Measurements from ENCODE around the gene C16orf96.

C16orf96 gene

DNA sequence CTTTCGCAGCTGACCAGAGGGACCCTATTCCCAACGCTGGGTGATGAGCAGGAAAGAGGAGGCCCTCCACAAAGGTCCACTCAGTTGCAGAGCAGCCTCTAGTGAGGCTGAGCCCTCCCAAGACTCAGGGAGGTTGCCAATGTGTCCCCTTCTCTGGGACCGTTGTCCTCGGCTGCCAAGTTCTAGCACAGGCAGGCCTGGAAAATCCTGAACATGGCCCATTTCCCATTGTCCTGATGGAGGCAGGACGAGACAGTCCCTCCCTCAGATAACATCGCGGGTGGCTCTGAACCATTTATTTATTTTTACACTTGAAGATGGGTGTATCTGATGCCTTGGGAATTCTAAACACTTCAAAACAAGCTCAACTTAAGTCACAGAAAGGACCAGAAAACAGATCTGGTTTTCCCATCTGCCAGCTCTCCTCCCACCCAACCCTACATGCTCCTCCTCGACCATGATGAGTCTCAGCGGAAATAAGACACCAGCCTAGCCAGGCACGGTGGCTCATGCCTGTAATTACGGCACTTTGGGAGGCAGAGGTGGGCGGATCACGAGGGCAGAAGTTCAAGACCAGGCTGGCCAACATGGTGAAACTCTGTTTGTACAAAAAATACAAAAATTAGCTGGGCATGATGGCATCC is 30.4 kb upstream of the C16orf96 start:
- DNase-seq, result no peak

DNA sequence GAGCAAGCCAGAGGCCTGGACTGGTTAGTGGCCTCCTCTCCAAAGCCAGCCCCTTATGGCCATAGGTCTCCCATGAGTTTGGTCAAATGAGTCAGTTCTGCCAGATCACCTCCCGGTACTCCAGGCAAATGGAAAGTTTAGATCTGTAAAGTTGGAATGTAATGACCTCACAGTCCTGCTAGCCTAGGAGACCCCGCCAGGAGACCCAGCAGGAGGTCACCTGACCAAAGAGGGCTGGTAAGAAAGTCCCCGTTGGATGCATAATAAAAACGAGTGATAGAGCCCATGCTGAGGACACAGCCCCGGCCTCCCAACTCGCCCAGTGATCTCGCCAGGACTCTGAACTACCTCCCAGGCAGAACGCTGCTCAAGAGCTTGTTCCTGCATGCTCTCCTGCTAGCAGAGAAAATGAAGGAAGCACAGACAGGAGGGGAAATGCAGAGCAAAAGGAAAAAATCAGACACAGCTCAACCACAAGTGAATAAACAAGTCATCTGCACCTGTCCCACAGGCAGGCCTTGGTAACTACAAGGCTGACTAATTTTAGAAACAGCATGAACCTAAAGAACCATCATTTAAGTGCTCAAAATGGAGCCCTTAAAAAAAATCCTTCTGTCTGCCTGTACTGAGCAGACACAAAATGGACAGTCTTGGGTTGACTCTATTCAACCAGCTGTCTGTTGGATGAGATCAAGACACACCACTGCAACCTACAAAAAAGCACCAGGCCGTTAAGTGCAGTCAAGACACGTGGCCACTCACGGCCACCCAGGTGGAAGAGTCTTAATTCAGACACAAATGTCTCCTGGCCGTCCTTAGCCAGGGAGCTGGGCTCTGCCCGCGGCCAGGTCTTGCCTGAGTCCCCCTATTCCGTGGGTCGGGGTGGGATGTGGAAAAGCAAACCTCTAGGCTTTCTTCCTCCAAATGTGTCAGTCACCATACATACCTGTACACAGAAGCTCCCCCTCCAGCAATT is 26.8 kb upstream of the C16orf96 start:
- DNase-seq, result no peak

DNA sequence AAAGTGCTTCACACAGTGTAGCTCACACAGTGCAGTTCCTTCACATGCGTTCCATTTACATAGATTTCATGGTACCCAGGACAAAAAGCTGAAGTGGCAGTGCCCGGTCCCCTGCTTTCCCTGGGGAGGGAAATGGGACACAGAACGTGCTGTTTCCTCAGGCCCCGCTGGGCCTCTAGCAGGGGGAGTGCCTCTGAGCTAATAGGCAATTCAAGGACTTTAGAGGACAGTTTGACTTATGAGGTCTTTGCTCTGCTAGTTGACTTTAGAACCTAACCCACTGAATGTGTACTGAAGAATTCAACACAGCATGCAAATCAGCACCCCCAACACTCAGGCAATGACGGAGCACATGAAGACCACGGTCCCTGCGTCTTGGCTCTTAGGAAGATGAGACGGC is 24.3 kb upstream of the C16orf96 start:
- no peak for DNase-seq

DNA sequence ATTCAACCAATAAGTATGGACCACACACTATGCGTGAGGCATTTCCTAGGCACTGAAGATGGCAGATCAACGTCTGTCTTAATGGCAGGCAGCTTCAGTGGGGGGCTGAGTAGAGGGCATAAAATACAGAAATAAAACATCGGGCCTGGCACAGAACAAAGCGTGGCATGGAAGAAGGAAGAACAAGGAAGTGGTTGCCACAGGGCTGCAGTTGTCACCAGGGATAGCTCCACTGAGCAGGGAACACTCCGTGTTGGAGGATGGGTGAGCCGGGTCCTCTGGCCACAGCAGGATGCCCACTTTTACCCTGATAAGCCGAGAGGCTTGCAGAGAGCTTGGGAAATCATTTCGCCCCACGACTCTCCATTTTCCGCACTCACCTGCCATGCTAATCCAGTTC is 23.9 kb upstream of the C16orf96 start:
- DNase-seq, result no peak

DNA sequence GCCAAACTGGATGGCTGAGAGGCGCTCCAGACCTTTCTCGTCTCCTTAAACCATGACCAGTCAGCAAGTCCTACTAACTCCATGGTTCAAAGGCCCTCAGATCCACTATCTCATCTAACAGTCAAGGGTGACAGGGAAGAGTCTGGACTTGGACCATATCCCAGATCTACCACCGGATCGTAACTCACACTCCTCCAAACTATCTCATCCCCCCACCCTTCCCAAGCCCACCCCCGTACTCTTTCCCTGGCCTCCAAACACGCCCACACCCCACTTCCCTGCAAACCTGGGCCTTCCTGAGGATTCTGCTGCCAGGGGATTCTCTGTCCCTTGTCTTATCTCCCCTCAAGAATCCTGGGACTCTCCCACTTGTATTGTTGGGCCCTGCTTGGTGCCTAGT is 22.6 kb upstream of the C16orf96 start:
- DNase-seq, result no peak

DNA sequence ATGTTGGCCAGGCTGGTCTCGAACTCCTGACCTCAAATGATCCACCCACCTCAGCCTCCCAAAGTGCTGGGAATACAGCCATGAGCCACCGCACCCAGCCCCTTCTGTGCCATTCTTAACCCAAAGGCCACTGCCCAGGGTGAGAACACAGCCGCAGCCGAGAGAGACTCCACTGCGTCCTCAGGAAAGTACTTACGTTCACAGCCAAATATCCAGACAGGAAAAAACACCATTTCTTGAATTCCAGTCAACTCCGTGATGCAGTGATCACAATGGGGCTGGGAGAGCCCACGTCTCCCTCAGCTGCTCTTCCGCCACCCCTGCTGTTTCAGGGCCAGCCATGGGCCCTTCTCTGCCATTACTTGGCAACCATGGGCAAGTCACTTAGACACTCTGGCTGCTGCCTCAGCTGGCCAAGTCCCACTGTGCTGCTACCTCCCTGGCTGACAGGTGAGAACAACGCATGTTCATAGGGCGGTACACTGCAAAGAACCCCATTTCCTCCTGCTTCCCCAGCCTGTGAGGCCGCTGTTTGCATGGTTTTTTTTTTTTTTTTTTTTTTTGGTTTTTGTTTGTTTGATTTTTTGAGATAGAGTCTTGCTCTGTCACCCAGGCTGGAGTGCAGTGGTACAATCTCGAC is 21.9 kb upstream of the C16orf96 start:
- DNase-seq, result no peak

DNA sequence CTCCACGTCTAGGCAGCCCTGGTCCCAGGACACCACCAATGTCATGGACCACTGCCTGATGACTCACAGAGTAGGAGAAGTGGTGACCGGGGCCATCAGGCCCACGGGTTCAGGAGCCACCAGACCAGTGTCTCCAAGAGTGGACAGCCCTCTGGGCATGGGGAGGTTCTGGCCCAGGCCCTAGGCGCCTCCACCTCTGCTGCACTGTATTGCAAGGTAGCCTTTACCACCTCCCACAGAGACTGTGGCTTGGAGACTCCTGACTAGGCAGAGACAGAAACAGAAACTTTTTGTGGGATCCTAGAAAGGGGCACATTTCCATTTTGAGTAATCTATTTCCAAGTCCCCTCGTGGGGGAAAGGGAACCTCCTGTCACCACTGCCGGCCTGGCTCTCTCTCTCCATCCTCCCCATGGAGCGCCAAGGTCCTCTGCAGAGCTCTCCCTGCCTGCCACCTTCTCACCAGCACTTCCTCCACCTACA is 20.5 kb upstream of the C16orf96 start:
- DNase-seq, result no peak

DNA sequence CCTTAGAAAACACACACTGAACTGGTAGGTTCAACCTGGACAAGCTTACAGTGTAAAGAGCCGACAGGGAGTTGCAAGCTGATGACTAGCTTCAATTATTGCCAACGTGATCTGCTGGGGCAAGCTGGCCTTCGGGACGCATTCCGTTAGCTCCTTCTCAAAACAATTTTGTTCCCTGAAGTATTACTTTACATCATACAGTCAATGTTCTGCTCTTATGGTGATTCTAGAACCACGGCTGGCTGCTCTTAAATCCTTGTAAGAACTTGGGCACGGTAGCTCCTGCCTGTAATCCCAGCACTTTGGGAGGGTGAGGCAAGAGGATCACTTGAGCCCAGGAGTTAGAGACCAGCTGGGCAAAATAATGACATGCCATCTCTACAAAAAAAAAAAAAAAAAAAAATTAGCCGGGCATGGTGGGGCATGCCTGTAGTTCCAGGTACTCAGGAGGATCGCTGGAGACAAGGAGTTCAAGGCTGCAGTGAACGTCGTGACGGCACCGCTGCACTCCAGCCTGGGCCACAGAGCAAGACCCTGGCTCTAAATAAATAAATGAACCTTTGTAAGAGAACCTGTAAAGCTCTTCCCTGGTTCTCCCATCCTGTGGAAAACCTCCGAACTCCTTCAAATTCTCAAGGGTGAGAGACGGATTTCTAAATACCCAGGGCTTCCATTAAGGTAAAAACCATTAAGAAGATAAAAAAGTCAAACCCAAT is 19.6 kb upstream of the C16orf96 start:
- DNase-seq, result no peak

DNA sequence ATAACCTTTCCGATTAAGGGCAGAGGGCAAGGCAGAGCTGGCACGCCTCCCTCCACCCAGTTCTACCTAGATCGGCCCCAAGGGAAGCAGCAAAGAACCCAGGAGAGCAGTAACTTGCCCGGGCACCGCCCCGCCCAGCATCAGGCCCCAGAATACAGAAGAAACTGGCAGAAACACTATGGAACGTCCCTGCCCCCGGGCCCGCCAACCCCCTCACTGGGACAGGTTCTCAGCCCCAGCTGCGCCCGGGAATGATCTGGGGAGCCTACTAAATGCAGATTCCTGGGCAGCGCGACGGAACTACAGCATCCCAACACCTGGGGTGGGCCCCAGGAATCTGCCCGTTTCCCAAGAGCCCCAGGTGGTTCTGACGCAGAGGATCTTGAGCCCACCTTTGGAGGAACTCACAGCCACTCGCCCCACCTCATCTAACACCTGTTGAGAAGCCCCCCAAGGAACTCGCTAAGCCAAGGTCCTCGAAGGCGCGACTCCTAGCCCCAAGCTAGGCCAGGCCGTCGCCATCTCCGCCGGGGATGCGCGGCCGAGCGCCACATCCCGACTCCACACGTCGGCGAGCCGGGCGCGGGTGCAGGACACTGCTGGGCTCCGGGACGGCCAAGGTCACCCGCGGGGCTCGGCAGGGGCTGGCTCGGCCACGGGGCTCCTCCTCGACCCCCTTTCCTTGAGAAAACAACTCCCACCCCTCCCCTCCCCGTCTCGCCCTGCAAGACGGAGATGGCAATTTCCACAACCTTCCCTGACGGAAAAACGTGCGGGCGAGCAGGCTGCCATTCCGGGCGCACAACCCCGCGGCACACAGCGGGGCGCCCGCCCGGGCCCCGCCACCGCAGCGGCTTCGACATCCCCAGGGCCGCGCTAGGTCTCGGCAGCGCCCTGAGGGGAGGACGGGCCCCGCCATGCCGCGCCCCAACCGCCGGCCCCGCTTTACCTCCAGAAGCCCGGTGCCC is 18.5 kb upstream of the C16orf96 start:
- no peak for DNase-seq

DNA sequence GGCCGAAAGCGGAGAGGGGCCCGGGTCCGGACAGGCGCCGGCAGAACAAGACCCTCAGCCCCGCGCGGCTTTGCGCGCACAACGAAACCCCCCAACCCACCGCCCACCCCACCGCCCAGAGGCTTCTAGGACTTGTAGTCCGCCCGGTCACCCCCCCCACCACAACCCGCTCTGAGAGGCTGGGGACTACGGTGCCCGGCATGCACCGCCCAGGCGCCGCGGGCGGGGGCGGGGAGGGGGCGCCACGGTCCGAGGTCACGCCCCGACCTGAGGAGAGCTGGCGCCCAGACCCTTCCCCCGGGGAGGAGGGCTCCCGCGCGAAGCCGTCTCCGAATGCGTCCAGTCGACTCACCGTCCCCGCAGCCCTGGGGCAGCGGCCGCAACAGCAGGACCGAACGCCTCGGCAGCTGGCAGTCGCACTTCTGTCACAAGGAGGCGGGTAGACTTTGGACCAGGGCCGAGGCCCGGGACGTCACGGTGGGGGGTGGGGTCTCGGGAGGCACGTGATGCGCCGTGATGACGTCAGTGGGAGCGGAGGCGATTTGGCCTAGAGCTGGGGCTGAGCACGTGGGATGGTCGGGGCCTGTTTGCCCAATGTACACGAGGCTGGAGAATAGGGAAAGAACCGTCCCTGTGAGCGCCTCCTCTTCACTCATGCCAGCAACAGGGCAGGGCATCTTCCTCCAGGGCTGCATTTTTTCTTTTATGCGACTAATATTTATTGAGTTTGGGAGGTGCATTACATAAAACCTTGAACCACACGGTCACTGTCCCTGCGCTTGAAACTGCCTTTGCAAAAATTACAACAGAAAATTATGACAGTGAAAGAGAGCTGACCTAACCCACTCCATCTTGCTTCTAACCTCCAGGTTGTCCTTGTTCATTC is 17.5 kb upstream of the C16orf96 start, which contains the start of gene CDIP1:
Gene CDIP1, minus strand, starts transcription at position 424 of the 886 bp plus-strand sequence. CDS start 24,643 bp downstream, outside the sequence.
- peak; percentile 47 for DNase-seq

DNA sequence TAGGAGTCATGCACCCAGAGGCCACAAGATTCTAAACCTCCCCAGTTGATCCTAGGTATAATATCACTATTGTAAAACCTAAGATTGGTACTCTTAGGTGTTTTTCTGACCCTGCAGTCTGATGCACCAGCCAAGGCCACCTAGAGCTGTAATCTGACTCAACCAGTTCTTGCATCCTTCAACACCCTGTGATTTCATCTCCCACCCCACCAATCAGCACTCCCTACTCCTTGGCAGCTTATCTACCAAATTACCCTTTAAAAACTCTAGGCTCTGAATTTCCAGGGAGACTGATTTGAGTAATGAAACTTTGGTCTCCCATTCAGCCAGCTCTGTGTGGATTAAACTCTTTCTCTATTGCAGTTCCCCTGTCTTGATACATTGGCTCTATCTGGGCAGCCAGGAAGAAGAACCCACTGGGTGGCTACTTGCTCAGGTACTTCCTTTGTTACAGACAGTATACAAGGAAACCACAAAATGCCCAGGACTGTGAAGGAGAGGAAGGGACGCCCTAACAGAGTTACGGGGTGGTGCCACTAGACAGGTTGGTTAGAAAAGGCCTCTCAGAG is 16.3 kb upstream of the C16orf96 start:
- no peak for DNase-seq

DNA sequence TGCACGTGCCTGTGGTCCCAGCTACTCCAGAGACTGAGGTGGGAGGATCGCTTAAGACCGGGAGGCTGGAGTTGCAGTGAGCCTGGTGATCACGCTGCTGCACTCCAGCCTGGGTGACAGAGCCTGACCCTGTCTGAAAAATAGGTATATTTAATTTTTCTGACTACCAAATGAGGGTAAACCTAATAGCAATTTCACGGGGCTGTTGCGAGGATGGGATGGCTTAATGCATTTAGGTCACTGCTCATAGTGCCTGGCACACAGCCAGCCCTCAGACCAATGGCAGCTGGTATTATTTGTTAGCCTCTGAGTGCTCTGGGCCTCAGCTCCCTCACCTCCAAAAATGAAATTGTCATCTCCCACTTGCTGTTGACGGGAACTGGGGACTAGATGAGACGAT is 11.7 kb upstream of the C16orf96 start:
- no peak for DNase-seq

DNA sequence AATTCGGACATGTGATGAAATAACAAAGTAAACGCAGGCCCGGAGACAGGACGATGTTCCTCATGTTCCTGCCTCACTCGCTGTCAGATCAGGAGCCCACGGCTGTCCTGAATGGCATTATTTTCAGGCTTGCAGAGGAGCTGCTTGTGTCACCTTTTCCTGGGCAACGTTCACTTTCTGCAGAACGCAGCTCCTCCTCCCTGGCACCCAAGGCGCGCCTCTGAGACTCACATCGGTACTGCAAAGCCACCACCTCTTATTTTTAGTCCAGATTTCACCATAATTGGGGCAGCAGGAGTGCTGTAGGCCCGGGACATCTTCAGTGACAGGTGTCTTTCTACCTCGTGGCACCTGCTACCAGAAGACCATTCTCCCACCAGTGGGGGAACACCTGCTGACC is 8.0 kb upstream of the C16orf96 start:
- no peak for DNase-seq

DNA sequence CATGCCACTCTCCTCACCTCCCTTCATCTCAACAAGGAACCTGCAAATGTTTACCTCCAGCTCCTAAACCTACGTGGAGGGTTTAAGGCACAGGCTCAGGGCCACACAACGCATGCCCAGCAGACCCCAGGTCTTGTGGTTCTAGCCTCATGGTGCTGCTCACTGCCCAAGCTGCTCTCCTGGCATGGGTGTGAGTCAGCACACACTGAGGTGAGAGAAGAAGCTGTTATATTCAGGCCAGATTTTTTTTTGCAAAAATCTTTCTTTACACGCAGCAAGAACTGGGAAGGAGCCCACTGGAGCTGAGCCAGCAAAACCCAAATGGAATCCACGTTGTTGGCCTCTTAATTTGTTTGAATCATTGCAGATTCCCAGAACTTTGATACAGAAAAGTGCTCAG is 5.5 kb upstream of the C16orf96 start:
- no peak for DNase-seq

DNA sequence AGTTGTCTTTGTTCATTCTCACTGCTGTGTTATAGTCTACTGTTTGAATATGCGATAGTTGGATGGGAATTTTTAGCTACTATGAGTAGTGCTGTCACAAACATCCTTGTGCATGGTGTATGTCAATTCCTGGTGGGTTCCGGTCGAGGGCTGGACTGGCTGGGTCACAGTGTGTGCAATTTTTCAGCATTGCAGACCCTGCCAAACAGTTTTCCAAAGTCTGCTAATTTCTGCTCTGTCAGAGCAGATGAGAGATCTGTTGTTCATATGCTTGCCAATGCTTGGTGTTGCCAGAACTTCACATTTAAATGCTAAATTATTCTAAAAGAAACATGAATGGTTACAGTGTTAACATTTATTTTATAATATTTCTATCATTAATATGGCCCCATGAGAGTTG is 3.6 kb upstream of the C16orf96 start:
- DNase-seq, result no peak

DNA sequence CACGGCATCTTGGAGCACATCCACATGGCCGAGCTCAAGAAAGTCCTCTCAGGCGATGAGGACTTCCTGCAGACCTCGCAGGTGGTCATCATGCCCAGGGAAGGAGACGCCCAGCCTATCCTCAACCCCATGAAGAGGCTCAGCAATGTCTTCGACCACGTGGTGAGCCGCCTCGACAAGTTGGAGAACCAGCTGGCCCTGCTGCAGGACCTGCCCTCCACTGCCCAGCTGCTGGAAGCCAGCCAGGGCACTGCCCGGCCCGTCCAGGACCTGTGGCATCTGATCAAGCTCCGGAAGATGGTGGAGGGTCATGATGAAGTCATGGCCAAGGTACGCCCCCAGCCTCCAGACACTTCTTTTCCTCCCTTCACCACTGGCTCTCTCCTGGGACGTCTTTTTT is 440 bp downstream of the C16orf96 start:
- DNase-seq, result no peak

DNA sequence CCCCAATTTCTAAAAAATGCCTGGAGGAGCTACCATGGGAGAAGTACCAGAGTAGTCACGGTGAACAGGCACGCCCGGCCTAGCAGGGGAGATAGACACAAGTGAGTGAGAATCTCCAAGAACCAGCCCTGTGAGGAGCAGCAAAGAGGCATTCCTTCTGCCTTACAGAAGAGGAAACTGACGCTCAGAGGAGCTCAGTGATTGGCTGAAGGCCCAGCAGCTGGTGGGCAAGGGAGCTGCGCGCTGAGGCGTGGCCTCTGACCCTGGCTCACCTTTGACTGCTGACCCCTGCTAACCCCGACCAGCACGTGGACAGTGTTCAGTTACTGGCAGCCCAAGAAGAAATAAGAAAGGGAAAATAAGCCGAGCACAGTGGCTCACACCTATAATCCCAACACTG is 1.8 kb downstream of the C16orf96 start:
- DNase-seq, result no peak

DNA sequence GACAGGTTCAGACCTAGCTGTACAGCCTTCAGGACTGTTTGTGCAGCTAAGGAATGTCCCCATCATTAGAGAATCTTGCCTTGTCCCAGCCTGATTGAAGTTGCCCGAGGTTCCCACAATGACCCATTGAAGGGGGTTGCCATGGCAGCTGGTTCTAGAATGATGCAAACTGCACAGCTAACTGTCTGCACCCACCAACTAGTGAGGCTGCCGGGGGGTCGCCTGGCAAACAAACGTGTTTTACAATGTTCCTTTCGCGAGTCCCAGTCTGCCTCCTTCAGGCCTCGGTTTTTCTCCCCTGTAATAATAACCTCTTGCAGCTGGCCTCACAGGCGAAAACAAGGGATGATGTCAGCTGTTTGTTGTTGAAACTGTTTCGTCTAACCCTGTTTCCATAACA is 5.5 kb downstream of the C16orf96 start:
- no peak for DNase-seq

DNA sequence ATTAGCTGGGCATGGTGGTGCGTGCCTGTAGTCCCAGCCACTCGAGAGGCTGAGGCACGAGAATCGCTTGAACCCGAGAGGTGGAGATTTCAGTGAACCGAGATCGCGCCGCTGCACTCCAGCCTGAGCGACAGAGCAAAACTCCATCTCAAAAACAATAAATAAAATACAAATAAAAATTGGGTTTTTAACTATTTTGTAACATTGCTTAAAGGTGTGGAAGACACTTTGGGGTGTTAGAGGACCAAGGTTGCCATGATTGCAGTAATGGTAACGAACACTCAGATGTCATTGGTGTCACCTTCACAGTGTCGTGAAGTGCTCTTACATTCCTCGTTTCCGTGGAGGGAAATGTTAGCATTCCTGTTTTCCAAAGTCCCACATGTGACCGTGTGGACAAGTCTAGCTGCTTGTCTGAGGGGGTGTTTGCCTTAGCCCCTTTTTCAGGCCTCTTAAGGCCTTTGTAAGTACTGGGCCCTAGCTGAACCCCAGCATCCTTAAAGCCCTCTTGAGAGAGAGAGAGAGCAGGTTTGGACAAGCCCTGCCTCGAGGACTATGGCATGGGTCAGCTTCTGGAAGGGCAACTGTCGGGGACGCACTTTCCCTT is 8.6 kb downstream of the C16orf96 start:
- no peak for DNase-seq

DNA sequence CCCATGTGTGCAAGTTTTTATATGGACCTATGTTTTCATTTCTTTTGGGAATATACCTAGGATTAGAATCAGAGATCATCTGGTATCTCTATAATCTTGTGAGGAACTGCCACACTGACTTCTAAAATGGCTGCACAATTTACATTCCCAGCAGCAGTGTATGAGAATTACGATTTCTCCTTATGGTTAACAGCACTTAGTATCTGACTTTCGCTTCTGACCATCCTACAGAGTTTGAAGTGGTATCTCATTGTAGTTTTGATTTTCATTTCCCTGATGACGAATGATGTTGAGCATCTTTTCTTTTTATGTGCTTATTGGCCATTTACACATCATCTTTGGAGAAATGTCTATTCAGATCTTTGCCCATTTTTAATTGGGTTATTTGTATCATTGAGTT is 10.0 kb downstream of the C16orf96 start:
- no peak for DNase-seq
